ENCODE data around the gene TTC39B. TPM values are rescaled to one million over a fixed set of nuclear protein-coding genes. Genes with fewer than 3 reads are reported as not detected.

TTC39B gene
- total RNA-seq, 2 experiments from 2014 or later = 16.2 to 34.3 TPM

Other genes with a start within 250 kb of the TTC39B start
- gene SNAPC3, start 115.7 kb upstream of the TTC39B start, total RNA-seq = 10 to 100 TPM; 27.4 to 30.1 TPM
- gene PSIP1, start 203.8 kb upstream of the TTC39B start, total RNA-seq = 100 to 1,000 TPM in 1 of 2 experiments, 10 to 100 TPM in 1; 92.6 to 126 TPM
- 1 to 10 TPM; 2.5 to 2.9 TPM for gene CCDC171, start 245.8 kb upstream of the TTC39B start, total RNA-seq